CD4-positive, alpha-beta memory T cell (primary cell): ENCODE measurements around the gene PAM. TPM values are rescaled to one million over a fixed set of nuclear protein-coding genes. Genes with fewer than 3 reads are reported as not detected.

Experiments
- CTCF ChIA-PET: fragments of 350-600 bp; sonication (Branson Sonifier 250); formaldehyde crosslinking; loops from one replicate; lab custom pipeline; 2021; ENCODE audit warnings: inconsistent platforms; ENCODE audit not compliant: partially characterized antibody; lab: Charles Lee
- POLR2A ChIA-PET: fragments of 350-600 bp; sonication (Branson Sonifier 250); formaldehyde crosslinking; loops from one replicate; lab custom pipeline; 2021; ENCODE audit not compliant: partially characterized antibody; lab: Charles Lee
- DNase-seq, 5 donors: peaks; one replicate each; pipeline versions ENCODE4 v3.0.0 to v3.0.0-alpha.2; 2020 to 2022; ENCODE audit warnings: mixed read lengths in 1 of 5
- H3K27ac ChIP-seq: one replicate; pipeline ENCODE4 v1.7.0; 2013; ENCODE audit warnings: low read depth, low read length
- H3K27me3 ChIP-seq: 2 replicates; pipeline ENCODE4 v1.7.0; 2013; ENCODE audit warnings: mild to moderate bottlenecking, low read length, moderate library complexity; ENCODE audit not compliant: insufficient read depth
- H3K36me3 ChIP-seq: 2 replicates; pipeline ENCODE4 v1.7.0; 2013; ENCODE audit warnings: mild to moderate bottlenecking, low read length, moderate library complexity; ENCODE audit not compliant: insufficient read depth
- H3K4me1 ChIP-seq: 2 replicates; pipeline ENCODE4 v1.7.0; 2013; ENCODE audit warnings: mild to moderate bottlenecking, low read length, moderate library complexity; ENCODE audit not compliant: insufficient read depth
- H3K4me3 ChIP-seq, 2 donors: one replicate each; pipeline ENCODE4 v1.7.0; 2013; ENCODE audit warnings: low read length in 2 of 2, mild to moderate bottlenecking in 1 of 2
- H3K9me3 ChIP-seq, 2 donors: one replicate each; pipeline ENCODE4 v1.7.0; 2013; ENCODE audit warnings: low read length in 2 of 2, control low read depth in 1 of 2; ENCODE audit not compliant: control insufficient read depth in 1 of 2
- H3K27ac Mint-ChIP-seq, 7 donors: one replicate each; pipeline ENCODE4 v1.8.0; 2020 to 2021; ENCODE audit warnings: mixed read lengths in 7 of 7, mild to moderate bottlenecking in 6 of 7, inconsistent platforms in 3 of 7, moderate library complexity in 3 of 7
- H3K27me3 Mint-ChIP-seq, 2 donors: one replicate each; pipeline ENCODE4 v1.8.0; 2020 to 2021; ENCODE audit warnings: mixed read lengths in 2 of 2
- H3K36me3 Mint-ChIP-seq, 2 donors: one replicate each; pipeline ENCODE4 v1.8.0; 2020 to 2021; ENCODE audit warnings: mixed read lengths in 2 of 2, inconsistent platforms in 1 of 2, mild to moderate bottlenecking in 1 of 2
- H3K4me1 Mint-ChIP-seq, 4 donors: one replicate each; pipeline ENCODE4 v1.8.0; 2020 to 2021; ENCODE audit warnings: mixed read lengths in 4 of 4, mild to moderate bottlenecking in 1 of 4
- H3K4me3 Mint-ChIP-seq, 8 donors: one replicate each; pipeline ENCODE4 v1.8.0; 2020 to 2021; ENCODE audit warnings: mixed read lengths in 8 of 8, mild to moderate bottlenecking in 7 of 8, moderate library complexity in 6 of 8, inconsistent platforms in 3 of 8
- H3K9me3 Mint-ChIP-seq, 8 donors: one replicate each; pipeline ENCODE4 v1.8.0; 2020 to 2021; ENCODE audit warnings: mixed read lengths in 8 of 8, mild to moderate bottlenecking in 5 of 8, inconsistent platforms in 3 of 8, moderate library complexity in 1 of 8
- intact Hi-C: fragments of 100-400 bp; cut with micrococcal nuclease; formaldehyde crosslinking; loops from one replicate; pipeline ENCODE4 v1.15.1; 2023
- polyA plus RNA-seq, 2 donors: library from polyadenylated mRNA; unstranded; fragments of 300-500 nt; fragmentation: Illumina TruSeq; gene quantifications; one replicate each; pipeline ENCODE4 v1.2.3, GENCODE V29; 2021
- total RNA-seq, 2 experiments: library from RNA; stranded (reverse); gene quantifications; one replicate each; pipeline ENCODE4 v1.2.3, GENCODE V29; 2021

Gene PAM
- total and polyA plus RNA-seq, 4 experiments from 2014 or later, result 25.8 to 31.0 (median 28.7) TPM

DNA sequence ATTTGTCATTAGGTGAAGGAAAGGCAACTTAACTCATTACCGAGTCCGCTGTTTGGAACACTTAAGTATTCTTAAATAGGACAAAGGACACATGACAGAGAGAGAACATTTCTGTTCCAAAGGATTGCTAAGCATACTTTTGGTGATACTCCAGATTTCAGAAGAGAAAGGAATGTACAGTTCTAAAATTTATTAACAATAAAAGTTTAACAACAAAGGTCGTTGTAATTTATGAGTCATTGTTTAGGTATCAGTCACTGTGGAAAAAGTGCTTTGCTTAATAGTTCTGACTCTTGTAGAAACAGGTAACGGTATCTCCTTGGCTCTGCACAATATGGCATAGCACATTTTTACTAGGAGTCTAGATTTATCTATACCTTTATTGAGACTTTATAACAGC, 36.3 kb upstream of the PAM start:
- H3K4me3 ChIP-seq, result no peak overlapping the region
- no peak overlapping the region for H3K27ac ChIP-seq
- Mint-ChIP-seq H3K36me3 (peaks cover 0 to 3% of the 10 kb centered on the region in 2 donors), H3K4me3 (no peak overlapping the region), H3K27ac (no peak overlapping the region), H3K9me3 (peaks cover 0 to 17% (median 4%) of the 10 kb centered on the region in 8 donors), H3K4me1 (no peaks in the 10 kb centered on the region), H3K27me3 (peaks cover 8 to 15% of the 10 kb centered on the region in 2 donors)
- ChIA-PET POLR2A (no interaction called here), CTCF (no interaction called here)
- H3K9me3 ChIP-seq, result no peaks in the 10 kb centered on the region
- no peaks in the 10 kb centered on the region for H3K4me1 ChIP-seq
- no peaks in the 10 kb centered on the region for H3K27me3 ChIP-seq
- no peak for DNase-seq
- H3K36me3 ChIP-seq, result no peaks in the 10 kb centered on the region
- intact Hi-C loops, result no loop called here

DNA sequence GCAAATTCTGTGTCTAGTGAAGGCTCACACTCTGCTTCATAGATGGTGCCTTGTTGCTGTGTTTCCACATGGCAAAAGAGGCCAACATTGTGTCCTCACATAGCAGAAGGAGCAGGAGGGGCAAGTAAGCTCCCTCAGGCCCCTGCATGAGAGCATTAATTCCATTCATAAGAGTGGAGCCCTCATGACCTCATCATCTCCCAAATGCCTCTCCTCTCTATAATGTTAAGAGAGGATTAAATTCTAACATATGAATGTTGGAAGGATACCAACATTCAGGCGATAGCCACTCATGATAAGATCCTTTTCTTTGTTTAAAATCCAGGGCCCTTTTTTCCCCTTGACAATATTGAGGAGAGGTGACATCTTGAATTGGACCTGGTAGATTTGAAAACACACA, 35.2 kb upstream of the PAM start:
- DNase-seq, result no peak
- H3K4me1 Mint-ChIP-seq, result no peaks in the 10 kb centered on the region
- no peak overlapping the region for H3K4me3 ChIP-seq
- H3K27me3 ChIP-seq, result no peaks in the 10 kb centered on the region
- ChIA-PET POLR2A (no interaction called here), CTCF (no interaction called here)
- intact Hi-C loops, result no loop called here
- H3K36me3 Mint-ChIP-seq, result peaks cover 0 to 3% of the 10 kb centered on the region in 2 donors
- peaks cover 0 to 17% (median 4%) of the 10 kb centered on the region in 8 donors for H3K9me3 Mint-ChIP-seq
- H3K9me3 ChIP-seq, result no peaks in the 10 kb centered on the region
- H3K27ac ChIP-seq, result no peak overlapping the region
- no peaks in the 10 kb centered on the region for H3K36me3 ChIP-seq
- no peak overlapping the region for H3K27ac Mint-ChIP-seq
- H3K27me3 Mint-ChIP-seq, result peaks cover 8 to 15% of the 10 kb centered on the region in 2 donors
- H3K4me1 ChIP-seq, result no peaks in the 10 kb centered on the region
- H3K4me3 Mint-ChIP-seq, result no peak overlapping the region

DNA sequence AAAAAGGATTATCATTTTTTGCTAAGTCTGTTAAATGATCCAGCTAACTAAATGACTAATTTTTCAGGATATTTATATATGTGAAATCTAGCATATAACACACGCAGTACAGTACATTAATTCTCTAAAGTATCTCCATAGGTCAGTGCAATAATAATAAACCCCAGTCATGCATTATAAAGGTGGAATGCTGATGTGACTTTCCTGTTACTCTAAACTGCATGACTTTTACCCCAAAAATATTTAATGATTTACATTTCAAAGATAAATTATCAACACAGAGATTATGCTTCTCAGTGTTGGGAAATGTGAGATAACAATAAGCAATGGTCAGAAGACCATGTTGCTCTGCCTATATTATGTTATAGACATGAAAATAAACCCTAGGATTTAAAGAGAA, 34.1 kb upstream of the PAM start:
- H3K36me3 ChIP-seq, result no peaks in the 10 kb centered on the region
- H3K9me3 ChIP-seq, result no peaks in the 10 kb centered on the region
- Mint-ChIP-seq H3K9me3 (peaks cover 0 to 17% (median 4%) of the 10 kb centered on the region in 8 donors), H3K27me3 (peaks cover 10 to 11% of the 10 kb centered on the region in 2 donors), H3K36me3 (peaks cover 0 to 3% of the 10 kb centered on the region in 2 donors), H3K4me3 (no peak overlapping the region), H3K4me1 (no peaks in the 10 kb centered on the region), H3K27ac (no peak overlapping the region)
- DNase-seq, result no peak
- intact Hi-C loops, result no loop called here
- no peak overlapping the region for H3K27ac ChIP-seq
- no peaks in the 10 kb centered on the region for H3K27me3 ChIP-seq
- no peak overlapping the region for H3K4me3 ChIP-seq
- CTCF ChIA-PET, result no interaction called here
- H3K4me1 ChIP-seq, result no peaks in the 10 kb centered on the region
- POLR2A ChIA-PET, result no interaction called here

DNA sequence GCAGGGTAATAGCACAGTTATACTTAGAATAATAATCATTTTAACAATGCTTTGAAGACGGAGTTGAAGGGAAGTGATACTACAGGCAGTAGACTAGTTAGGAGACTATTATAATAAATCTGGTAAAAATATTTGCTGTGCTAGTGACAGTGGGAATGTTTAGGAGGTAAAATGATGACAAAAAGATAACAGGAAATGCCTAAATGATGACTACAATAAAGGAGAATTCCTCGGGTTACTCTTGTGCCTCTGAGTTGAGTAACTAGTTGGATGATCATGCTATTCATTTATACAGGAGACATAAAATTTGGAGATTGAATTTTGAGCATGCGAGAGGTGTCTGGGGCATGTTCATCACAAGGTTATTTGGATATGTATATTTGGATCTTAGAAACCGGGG, 32.2 kb upstream of the PAM start:
- CTCF ChIA-PET, result no interaction called here
- H3K36me3 Mint-ChIP-seq, result peaks cover 0 to 3% of the 10 kb centered on the region in 2 donors

DNA sequence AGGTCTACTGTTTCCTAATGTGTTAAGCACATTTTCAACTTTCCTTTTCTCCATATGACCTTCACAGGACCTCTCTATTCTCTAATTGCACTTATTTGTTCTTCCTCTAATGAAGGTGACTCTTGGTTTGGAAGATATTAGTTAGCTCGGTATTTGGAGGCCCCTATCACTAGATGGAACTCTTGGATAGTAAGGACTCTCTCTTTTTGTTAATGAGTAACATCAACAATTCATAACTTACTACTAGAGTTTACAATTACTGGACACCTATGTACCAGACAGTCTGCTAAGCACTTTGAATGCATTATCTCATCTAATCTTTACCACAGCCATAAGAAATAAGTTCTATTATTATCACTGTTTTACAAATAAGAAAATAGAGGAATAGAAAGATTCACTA, 23.4 kb upstream of the PAM start:
- POLR2A ChIA-PET, result no interaction called here
- Histone ChIP-seq H3K4me3 (no peak overlapping the region), H3K27ac (no peak overlapping the region), H3K36me3 (no peaks in the 10 kb centered on the region), H3K4me1 (no peaks in the 10 kb centered on the region), H3K27me3 (no peaks in the 10 kb centered on the region), H3K9me3 (no peaks in the 10 kb centered on the region)
- no peak for DNase-seq
- CTCF ChIA-PET, result no interaction called here
- Mint-ChIP-seq H3K27me3 (peaks cover 2 to 7% of the 10 kb centered on the region in 2 donors), H3K36me3 (no peaks in the 10 kb centered on the region), H3K9me3 (peaks cover 0 to 2% (median 0%) of the 10 kb centered on the region in 8 donors), H3K27ac (no peak overlapping the region), H3K4me3 (no peak overlapping the region), H3K4me1 (no peaks in the 10 kb centered on the region)
- intact Hi-C loops, result no loop called here

More for the DNA sequence above, 32.2 kb upstream of the PAM start:
- no peaks in the 10 kb centered on the region for H3K9me3 ChIP-seq
- no peak for DNase-seq
- H3K4me1 Mint-ChIP-seq, result no peaks in the 10 kb centered on the region
- no peak overlapping the region for H3K27ac ChIP-seq
- H3K27me3 ChIP-seq, result no peaks in the 10 kb centered on the region
- no peak overlapping the region for H3K4me3 ChIP-seq
- peaks cover 9 to 15% of the 10 kb centered on the region in 2 donors for H3K27me3 Mint-ChIP-seq
- H3K27ac Mint-ChIP-seq, result no peak overlapping the region
- POLR2A ChIA-PET, result no interaction called here
- no peaks in the 10 kb centered on the region for H3K4me1 ChIP-seq
- intact Hi-C loops, result no loop called here
- no peak overlapping the region for H3K4me3 Mint-ChIP-seq
- peaks cover 0 to 17% (median 4%) of the 10 kb centered on the region in 8 donors for H3K9me3 Mint-ChIP-seq
- no peaks in the 10 kb centered on the region for H3K36me3 ChIP-seq

DNA sequence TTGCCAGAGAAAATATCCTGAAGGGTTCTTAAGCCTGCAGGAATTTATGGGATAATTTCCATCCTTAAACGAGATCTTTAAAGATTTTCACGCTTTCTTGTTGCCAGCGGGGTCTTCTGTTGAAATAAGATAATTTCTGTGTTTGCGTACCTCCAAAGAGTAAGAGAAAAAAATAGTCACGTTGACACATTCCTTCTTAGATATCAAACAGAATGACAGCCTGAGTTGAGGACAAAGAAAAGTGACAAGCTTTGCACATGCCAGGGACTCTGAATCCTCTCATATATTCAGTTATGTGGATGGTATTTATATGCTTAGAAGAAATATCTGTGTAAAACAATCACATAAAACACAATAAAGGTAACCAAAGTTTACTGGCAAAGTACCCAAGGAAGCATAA, 21.6 kb upstream of the PAM start:
- intact Hi-C loops, result no loop called here
- CTCF ChIA-PET, result no interaction called here
- no peak overlapping the region for H3K4me3 Mint-ChIP-seq
- POLR2A ChIA-PET, result no interaction called here
- Histone ChIP-seq H3K9me3 (no peaks in the 10 kb centered on the region), H3K36me3 (no peaks in the 10 kb centered on the region), H3K4me1 (no peaks in the 10 kb centered on the region), H3K4me3 (no peak overlapping the region), H3K27ac (no peak overlapping the region), H3K27me3 (no peaks in the 10 kb centered on the region)
- no peaks in the 10 kb centered on the region for H3K9me3 Mint-ChIP-seq
- peaks cover 0 to 10% of the 10 kb centered on the region in 2 donors for H3K27me3 Mint-ChIP-seq
- no peaks in the 10 kb centered on the region for H3K4me1 Mint-ChIP-seq
- no peak for DNase-seq
- H3K36me3 Mint-ChIP-seq, result no peaks in the 10 kb centered on the region
- H3K27ac Mint-ChIP-seq, result no peak overlapping the region

DNA sequence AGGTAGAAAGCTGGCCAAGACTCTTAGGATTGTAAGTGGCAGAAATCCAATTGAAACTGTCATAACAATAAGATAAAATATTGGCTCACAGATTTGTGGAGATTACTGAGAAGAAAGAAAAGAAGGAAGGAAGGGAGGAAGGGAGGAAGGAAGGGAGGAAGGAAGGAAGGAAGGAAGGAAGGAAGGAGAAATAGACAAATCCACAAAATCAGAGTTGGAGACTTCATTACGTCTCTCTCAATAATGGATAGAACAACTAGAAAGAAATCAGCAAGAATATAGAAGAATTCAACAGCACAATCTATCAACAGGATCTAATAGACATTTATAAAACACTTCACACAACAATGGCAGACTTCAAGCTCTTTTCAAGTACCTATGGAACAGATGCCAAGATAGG, 17.9 kb upstream of the PAM start:
- Mint-ChIP-seq H3K27me3 (peaks cover 0 to 8% of the 10 kb centered on the region in 2 donors), H3K36me3 (no peaks in the 10 kb centered on the region), H3K4me3 (no peak overlapping the region), H3K9me3 (no peaks in the 10 kb centered on the region), H3K4me1 (no peaks in the 10 kb centered on the region), H3K27ac (no peak overlapping the region)
- POLR2A ChIA-PET, result no interaction called here
- Histone ChIP-seq H3K27ac (no peak overlapping the region), H3K9me3 (no peaks in the 10 kb centered on the region), H3K4me3 (no peak overlapping the region), H3K4me1 (no peaks in the 10 kb centered on the region), H3K27me3 (no peaks in the 10 kb centered on the region), H3K36me3 (no peaks in the 10 kb centered on the region)
- CTCF ChIA-PET, result no interaction called here
- intact Hi-C loops, result no loop called here
- no peak for DNase-seq
